Fibroblast of pulmonary artery (primary cell): Measurements from ENCODE around the gene ANKRA2.

Experiments used
- DNase-seq: peaks from one replicate; pipeline ENCODE4 v3.0.0-alpha.2; 2010; ENCODE audit warnings: low read depth
- H3K4me3 ChIP-seq: replicated peaks from 2 replicates; pipeline ENCODE4 v1.5.1; 2011; ENCODE audit warnings: low read depth, mild to moderate bottlenecking, control low read depth, low read length, moderate library complexity
- TF ChIP-seq, protein P1 (sequence below): IDR thresholded peaks from 2 replicates; pipeline ENCODE4 v1.5.1; 2011; ENCODE audit warnings: mild to moderate bottlenecking, control low read depth, low read length, inconsistent platforms; ENCODE audit errors: missing control alignments

Gene ANKRA2

DNA sequence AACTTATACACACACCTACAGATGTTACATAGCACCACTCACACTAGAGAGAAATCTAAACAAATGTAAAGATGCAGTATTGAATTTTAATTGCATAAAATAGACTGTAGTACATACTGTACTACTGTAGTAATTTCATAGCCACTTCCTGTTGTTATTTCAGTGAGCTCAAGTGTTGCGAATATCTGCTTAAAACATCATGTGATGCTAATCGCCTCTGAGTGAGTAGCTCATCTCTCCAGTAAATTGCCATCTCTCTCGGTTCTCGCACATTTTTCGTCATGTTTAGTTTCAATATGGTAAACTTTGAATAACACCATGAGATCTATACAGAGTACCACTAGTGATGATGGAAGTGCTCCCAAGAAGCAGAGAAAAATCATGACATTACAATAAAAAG is 38.6 kb upstream of the ANKRA2 start:
- H3K4me3 ChIP-seq, result no peak overlapping the region
- DNase-seq, result peak; percentile 24
- TF ChIP-seq, protein P1, sequence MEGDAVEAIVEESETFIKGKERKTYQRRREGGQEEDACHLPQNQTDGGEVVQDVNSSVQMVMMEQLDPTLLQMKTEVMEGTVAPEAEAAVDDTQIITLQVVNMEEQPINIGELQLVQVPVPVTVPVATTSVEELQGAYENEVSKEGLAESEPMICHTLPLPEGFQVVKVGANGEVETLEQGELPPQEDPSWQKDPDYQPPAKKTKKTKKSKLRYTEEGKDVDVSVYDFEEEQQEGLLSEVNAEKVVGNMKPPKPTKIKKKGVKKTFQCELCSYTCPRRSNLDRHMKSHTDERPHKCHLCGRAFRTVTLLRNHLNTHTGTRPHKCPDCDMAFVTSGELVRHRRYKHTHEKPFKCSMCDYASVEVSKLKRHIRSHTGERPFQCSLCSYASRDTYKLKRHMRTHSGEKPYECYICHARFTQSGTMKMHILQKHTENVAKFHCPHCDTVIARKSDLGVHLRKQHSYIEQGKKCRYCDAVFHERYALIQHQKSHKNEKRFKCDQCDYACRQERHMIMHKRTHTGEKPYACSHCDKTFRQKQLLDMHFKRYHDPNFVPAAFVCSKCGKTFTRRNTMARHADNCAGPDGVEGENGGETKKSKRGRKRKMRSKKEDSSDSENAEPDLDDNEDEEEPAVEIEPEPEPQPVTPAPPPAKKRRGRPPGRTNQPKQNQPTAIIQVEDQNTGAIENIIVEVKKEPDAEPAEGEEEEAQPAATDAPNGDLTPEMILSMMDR, result no peak

- H3K4me3 ChIP-seq, result no peak overlapping the region
- no peak for DNase-seq
- TF ChIP-seq, protein P1, result no peak
Measured at GRCh38 chr5:73599380-73599779, 33.9 kb upstream of the ANKRA2 start.

GRCh38 chr5:73596705-73597328 is 31.4 kb upstream of the ANKRA2 start:
- TF ChIP-seq, protein P1, result peak; percentile 64
- DNase-seq, result peak; percentile 54
- no peak overlapping the region for H3K4me3 ChIP-seq

DNA sequence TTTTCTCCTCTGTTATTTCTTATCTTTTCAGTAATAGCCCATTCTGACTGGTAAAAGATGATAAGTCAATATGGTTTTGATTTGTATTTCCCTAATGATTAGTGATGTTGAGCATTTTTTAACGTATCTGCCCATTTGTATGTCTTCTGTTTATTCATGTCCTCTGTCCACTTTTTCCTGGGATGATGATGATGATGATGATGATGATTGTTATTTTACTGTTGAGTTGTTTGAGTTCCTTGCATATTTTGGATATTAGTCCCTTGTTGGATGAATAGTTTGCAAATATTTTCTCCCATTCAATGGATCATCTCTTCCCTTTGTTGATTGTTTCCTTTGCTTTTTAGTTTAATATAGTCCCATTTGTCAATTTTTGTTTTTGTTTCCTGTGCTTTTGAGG is 27.1 kb upstream of the ANKRA2 start:
- no peak overlapping the region for H3K4me3 ChIP-seq
- TF ChIP-seq, protein P1, result no peak
- DNase-seq, result peak; percentile 26

- TF ChIP-seq, protein P1, result no peak
- no peak overlapping the region for H3K4me3 ChIP-seq
- DNase-seq, result peak; percentile 45
Measured at GRCh38 chr5:73591698-73592501, 26.5 kb upstream of the ANKRA2 start.

DNA sequence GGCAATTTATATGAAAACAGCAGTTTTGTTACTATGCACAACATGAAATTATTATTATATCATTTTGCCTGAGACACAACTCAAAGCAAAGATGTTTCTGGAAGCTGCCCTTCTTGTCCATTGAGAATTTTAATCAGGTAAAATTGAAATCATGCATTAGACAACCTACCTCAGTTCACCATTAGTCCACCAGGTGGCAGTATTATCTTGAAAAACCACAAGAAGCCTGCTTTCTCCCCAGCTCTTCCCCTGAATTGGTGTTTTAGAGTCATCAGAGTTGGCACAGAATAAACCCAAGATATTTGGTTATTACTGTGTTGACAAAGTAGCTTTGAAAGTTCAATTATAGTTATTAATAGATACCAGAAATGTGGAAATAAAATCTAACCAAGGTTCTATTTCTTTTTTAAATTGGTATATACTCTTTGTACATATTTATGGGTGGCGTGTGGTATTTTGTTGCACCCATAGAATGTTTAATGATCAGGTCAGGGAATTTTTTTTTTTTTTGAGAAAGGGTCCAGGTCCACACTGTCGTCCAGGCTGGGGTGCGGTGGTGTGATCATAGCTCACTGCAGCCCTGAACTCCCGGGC is 25.8 kb upstream of the ANKRA2 start:
- peak; percentile 94 for DNase-seq
- H3K4me3 ChIP-seq, result no peak overlapping the region
- TF ChIP-seq, protein P1, result peak; percentile 64
